Measurements from ENCODE around the gene NT5C1A.

NT5C1A gene

DNA sequence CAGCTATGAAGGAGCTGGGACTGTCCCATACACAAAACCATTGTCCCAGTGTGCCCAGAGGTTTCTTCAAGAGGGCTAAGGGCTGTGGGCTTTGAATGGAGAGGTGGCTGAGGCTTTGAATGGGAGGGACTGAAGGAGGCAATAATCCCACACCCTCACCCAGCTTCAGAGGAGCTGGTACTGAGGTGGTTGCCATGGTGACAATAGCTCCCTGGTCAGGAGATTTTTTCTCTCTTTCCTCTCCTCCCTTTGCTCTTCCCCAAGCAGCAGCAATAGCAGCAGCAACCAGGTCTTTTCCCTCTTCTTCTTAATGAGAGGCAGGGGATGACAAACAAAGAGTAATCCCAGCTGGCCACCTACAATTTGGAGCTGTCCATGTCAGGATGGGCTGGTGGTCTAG lies 17.7 kb upstream of the NT5C1A start:
- DNase-seq (ENCODE audit: low read depth) = no peak

DNA sequence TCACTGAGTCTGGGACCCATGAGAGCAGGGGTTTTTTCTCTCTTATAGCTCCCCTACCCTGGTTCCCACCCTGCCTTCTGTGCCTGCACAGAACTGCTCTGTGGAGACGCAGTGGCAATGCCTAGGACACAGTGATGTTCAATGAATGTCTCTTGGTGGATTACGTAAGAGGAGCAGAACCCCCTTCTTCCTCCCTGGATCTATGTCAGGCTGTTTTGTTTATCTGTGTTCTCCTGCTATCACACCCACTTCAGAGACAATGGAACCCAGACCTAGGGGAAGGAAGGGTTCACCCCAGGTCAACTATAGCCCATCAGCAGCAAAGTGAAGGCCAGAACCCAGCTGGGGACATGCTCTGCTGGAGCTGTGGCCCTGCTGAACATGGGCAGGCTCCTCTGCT lies 17.3 kb upstream of the NT5C1A start:
- no peak for DNase-seq (ENCODE audit: low read depth)

DNA sequence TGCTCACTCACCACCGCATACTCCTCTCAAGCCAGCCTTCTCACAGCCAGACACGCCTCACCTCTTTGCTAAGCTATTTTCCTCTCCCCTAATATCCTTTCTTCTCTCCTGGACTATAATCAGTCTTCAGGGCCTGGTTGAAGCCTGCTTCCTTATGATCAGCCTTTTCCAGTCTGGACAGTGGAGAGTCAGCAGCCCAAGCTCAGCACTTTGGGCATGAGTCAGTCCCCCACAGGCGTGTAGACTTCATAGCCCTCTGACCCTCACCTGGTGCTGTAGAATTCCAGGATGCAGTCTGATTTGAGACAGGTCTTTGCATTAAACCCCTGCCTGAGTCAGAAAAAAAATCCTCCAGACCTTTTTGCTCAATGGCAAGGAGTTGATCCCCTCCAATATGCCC lies 16.8 kb upstream of the NT5C1A start:
- DNase-seq (ENCODE audit: low read depth) = no peak

DNA sequence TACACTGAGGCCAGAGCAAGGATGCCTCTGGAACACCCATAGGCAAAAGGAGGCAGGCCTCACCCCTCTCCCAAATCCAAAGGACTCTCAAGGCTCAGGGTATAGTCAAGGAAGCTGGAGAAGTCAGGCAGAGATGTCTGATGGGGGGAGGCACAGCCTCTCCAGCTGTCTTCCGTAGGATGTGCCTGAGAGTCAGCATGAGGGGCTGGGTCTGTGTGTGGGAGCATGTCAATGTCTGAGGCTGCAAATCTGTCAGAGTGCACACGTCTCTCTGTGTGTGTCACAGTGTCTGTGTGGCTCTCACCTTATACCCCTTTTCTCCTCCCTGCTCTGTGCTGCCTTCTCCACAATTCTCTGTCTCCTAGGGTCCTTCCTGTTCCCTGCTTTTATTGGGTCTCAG lies 15.3 kb upstream of the NT5C1A start:
- DNase-seq (ENCODE audit: low read depth) = no peak

DNA sequence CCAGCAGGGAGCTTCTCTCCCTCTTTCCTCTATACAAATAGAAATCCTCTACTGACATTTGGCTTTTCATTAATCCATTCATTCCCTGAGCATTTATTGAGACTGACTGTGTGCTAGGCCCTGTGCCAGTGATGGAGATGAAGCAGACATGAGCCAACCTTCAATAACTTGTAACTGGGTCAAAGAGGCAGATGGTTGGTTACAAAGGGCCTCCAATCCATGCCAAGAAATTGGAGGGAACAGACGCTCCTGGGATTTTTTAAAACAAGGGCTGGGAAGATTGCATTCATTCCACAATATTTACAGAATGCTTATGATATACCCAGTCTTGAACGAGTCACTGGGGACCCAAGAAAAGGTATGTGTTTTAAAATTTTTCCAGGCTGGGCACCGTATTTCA lies 13.2 kb upstream of the NT5C1A start:
- DNase-seq (ENCODE audit: low read depth) = no peak

DNA sequence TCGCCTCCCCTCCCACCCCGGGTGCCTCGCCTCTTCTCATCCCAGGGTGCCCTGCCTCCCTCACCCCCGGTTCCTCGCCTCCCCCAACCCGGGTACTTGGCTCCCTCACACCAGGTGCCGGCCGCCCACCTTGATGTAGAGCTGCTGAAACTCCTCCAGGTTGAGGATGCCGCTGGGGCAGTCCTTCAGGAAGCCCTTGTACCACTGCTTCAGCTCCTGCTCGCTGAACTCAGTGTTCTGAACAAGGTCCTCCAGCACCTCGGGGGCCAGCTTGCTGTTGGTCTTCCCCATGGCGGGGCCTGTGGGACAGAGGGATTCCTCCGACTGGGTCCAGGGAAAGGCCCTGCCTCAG lies 12.4 kb upstream of the NT5C1A start:
- DNase-seq (ENCODE audit: low read depth) = no peak

DNA sequence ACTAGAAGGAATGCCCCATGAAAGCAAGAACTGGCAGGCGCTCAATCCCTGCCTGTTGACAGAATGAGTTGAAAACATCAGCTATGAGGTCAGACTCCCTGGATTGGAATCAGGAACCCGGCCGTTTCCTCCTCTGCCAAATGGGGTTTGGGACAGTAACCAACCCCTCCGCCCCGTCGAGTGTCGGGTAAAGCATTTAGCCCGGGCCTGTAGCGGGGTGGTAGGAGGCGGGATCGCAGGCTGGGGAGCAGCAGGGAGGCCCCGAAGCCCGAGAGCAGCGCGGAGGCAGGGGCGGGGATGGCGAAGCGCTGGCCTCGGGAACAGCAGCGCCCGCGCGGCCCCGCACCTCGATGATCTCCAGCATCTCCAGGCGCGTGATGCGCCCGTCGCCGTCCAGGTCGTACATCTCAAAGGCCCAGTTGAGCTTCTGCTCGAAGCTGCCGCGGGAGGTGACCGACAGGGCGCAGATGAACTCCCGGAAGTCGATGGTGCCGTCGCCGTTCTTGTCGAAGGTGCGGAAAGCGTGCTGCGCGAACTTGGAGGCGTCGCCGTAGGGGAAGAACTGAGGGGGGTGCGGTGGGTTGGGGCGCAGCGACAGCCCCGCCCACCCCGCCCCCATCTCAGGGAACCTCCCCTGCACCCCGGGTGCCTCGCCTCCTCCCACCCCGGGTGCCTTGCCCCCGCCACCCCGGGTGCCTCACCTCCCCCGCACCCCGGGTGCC lies 11.8 kb upstream of the NT5C1A start:
- no peak for DNase-seq (ENCODE audit: low read depth)

DNA sequence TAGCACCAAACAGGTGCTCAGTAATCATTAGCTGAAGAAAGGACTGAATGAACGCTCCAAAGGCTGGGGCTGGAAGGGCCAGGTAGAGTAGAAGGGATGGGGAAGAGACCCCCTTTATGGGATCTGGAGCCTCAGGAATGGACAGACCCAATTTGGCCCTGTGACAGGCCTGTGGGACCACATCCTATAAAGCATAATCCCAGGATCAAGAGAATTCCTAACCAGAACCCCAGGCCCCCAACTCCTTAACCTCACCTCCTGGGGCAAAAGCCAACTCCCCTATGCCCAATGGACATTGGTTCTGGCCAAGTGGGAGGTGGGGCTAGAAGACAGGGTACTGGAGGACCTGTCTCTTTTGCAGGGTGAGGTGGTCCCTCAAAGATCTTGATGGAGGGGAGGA lies 10.1 kb upstream of the NT5C1A start:
- no peak for DNase-seq (ENCODE audit: low read depth)

DNA sequence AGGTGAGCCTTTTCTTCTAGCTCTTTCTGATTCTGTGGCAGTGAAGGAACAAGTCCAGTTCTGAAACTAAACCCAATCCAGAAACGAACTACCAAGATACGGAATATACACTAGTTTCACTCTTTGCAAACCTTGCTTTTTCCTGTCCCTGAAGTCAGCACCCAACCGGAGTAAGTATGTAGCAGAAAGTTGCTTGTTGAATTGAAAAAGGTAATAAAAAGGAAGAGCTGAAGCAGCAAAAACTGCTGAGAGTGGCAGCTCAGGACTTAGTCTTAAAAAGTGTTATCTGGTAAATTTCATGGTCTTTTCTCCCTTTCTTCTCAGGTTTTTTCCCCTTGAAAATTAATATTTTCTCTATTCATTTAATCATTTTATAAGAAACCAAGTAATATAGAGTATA lies 9.4 kb upstream of the NT5C1A start:
- no peak for DNase-seq (ENCODE audit: low read depth)

DNA sequence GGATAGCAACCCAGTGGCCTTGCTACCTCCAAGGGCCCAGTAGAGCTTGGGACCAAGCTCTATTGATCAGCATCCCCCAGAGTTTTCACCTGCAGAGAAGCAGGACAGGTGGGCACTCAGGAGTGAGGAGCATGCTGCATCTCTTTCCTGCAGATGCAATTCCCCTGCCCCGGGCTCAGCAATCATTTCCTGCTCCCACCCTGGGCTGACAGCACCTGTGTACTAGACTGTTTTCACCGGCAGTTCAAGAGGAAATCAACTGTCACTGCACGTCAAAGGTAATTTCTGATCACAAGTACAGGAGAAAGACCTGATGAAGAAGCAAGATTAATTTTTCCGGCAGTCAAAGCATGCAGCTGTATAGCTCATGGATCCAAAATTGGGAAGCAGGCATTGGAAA lies 8.8 kb upstream of the NT5C1A start:
- no peak for DNase-seq (ENCODE audit: low read depth)

DNA sequence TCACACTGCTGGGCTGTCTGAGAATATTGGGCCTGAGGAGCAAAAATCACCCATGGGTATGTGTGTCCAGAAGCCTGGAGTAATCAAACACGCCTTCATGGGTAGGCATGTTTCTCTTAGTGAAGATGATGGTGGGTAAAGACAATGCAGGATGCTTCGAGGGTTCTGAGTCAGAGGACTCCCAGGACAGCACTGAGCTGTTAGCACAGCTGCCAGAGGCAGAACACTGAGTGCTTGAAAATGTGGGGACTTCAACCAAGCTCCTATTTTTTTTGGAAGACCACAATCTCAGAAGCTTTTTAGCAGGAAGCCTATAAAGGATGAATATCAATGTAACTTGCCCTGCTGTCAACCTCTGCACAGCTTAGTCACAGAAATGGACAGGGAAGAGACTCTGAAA lies 7.9 kb upstream of the NT5C1A start:
- DNase-seq (ENCODE audit: low read depth) = no peak

DNA sequence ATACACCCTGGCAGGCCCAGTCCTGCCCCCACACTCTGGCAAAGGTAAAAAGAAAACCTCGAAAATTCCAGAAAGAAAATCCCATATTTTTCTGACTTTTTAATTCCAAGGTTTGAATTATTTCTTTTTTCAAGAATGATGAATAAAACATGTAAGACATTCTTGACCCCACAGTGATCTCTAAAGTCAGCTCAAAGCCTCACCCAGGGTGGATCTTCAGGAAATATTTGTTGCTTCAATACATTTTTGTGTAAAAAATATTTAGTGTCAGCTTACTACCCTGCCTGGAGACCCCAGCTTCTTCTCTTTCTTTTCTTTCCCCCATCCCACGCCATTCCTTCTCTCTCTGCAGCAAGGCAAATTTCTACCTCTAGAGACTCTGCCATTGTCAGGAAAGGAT lies 7.0 kb upstream of the NT5C1A start:
- no peak for DNase-seq (ENCODE audit: low read depth)

DNA sequence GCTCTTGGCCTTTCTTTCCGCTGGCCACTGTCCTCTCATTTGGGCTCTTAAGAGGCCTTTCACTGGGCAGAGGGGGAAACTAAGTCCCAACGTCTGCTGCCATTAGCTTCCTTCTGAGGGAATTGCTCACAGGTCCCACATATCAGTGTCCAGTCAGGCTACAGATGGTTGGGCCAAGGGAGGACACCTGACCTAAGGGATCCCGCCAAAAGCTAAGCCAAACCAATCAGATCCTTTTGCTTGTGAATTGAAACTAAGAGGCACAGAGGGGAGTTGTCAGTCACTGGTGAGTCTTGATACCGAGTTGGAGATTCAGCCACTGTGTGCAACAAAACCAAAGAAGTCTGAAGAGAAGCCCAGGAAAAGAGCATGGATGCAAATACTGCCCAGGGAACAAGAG lies 5.7 kb upstream of the NT5C1A start:
- no peak for DNase-seq (ENCODE audit: low read depth)

DNA sequence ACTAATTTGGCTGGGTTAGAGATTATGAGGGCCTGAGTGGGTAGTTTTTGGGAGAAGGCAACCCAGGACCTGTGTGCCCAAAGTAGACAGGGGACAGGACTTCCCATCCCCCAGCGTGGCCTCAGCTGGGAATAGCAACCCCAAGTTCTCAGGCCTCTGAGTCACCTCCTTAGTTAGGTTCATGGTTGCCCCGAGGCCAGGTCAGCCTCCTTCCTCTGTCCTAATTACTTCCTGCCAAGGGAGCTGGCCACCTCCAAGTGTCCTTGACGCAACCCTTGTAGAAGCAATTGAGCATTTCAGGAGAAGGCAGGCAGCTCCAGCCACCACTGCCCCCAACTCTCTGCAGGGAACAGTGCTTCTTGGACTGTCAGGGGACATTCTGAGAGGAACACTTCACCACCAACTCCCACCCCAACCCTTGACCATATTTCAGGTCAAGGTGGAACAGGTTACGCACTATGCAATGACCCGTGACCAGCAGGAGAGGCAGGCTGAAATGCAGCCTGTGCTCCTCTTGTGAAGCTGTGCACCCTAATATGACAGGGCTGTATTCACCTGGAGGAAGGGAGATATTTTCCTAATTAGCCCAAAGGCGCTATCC lies 5.1 kb upstream of the NT5C1A start:
- no peak for DNase-seq (ENCODE audit: low read depth)

DNA sequence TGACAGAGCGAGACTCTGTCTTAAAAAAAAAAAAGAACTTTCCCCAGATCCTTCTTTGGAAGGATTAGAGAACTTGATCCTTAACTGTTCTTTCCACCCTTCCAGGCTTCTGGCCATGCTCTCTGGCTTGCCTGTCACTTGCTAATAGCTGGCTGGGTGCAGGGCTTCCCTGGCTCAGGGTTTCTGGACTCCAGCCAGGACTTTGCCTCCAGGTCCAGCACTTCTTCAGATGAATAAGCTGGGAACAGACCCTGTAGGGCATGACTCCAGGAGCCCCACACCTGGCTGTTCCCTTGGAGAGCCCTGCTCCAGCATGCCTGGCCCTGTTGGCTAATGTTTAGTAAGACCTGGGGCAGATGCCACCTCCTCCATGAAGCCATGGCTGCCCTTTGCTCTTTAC lies 3.3 kb upstream of the NT5C1A start:
- DNase-seq (ENCODE audit: low read depth) = no peak

DNA sequence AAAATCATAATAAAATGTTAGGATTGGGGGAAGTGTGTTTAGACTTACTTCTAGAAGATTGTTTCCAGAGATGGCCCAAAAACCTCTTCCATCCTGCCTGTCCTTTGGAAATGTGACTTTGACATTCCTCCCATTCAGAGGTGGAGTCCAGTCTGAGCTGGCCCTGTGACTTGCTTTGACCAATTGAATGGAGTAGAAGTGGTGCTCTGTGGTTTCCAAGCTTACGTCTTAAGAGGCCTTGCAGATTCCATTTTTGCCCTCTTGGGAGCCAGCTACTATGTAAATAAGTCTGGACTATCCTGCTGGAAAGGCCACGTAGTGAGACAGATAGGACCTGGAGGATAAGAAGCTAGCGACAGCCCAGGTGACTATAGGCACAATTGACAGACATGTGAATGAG lies 1.3 kb upstream of the NT5C1A start:
- DNase-seq (ENCODE audit: low read depth) = no peak

DNA sequence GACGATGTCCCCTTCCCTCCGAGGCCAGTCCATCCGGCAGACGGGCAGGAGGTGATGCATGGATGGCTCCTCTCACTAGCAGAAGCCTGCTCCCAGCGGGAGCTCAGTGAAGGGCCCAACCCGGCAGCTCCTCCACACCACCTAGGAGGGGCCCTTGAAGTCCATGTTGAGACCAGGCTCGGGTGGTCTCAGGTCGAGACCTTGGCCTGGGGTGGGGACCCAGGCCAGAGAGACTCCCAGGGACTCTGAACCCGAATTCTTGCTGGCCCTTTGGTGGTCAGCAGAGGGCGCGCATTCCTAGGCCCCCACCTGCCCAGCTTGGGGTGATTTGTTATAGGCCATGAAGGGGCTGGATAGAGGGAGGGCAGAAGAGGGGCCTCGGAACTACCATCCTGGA lies 642 bp upstream of the NT5C1A start:
- no peak for DNase-seq (ENCODE audit: low read depth)

DNA sequence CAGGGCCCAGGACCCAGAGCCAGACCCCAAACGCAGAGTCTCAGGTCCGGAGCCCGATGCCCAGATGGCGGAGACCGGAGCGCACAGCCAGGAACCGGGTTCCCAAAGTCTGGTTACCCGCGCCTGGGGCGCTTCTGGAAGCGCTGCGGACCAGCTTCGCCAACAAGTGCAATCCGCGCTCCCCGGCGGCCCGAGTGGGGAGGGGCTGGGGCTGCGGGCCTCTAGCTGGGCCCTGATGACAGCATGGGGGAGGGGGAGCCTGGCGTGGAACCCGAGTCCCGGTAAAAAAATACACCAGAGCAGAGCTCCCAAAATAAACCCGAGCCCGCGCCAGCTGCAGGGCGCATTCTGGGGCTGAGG lies 494 bp downstream of the NT5C1A start:
- DNase-seq (ENCODE audit: low read depth) = no peak

DNA sequence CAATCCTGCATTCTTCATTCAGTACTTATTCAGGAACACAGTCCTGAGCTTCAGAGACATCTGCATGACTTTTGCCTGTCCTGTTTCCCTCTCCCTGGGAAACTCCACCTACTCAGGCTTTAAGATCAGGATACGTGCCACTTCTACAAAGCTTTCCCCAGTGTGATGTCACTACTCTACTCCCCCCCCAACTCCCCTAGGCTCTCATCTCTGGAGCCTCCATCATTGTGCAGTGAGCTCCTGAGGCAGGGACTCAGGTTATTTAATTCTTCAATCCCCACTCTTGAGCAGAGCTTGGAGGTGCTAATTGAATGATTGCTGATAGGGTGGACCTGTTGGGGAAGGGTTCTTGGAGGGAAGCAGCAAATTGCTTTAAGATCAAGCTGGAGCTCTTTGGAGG lies 1.2 kb downstream of the NT5C1A start:
- no peak for DNase-seq (ENCODE audit: low read depth)

DNA sequence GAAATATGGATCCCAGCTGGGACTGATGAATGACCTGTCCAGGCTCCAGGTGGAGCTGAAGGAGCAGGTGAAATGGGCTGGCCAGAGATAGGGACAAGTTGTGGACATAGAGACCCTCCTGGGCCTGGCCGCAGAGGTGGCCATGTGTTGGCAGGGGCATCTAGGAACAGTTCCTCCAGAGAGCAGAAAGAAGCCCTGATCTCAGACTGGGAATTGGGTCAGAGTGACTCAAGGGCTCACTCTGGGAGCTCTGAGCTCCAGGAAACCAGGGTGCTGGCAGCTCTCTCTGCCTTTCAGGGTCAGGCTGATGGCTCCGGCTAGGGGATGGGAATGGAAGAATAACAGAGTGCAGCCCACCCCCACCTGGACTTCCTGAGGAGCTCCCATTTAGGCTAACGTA lies 3.0 kb downstream of the NT5C1A start:
- no peak for DNase-seq (ENCODE audit: low read depth)

DNA sequence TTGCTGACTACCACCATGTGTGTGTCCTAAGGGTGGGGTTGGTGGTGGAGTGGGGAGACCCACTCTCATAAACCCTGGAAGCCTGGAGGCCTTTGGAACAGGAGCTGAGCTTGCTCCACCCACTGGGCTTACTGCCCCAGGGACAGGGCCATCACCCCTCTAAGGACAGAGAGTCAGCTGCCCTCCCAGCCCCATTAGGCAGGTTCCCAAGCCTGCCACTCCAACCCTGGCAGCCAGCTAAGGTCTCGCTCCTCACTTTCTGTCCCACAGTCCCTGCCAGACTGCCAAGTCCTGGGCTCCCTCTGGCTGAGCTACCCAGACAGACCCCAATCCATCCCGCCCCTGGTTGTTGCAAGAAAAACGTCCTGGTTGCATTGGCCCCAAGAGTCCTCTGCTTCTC lies 3.8 kb downstream of the NT5C1A start:
- no peak for DNase-seq (ENCODE audit: low read depth)

DNA sequence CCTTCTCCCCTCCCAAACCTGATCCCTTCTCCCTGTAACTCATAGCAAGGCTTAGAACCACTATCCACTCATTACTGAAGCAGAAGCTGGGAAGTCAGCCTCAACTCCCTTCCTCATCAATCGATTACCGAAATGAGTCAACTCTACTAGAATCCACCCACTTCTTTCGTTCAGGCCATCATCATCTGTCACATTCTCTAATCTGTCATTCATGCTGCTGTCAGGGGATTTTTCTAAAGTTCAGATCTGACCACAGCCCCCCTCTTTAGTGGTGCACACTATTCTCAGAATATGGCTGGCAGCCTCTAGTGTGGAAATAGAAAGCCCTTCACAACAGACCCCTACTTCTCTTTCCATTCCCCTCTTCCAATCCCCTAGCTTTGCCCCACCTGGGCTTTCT lies 5.1 kb downstream of the NT5C1A start:
- no peak for DNase-seq (ENCODE audit: low read depth)

DNA sequence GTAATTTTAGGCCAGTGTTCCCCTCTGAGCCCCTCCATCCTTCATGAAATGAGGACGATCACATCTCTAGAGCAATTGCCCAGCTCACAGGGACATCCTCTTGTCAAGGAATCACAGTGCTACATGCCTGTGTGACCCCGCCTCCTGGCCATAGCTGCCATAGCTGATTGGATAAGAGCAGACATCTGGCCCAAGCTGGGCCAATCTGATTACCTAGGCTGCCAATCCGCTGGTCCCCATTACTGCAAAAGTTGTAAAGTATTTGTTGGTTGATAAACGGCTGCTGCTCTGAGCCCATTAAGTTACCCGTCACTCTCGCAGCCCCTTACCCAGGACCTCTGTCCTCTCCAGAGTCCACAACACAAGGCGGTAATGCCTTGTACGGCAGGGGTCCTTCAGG lies 8.3 kb downstream of the NT5C1A start:
- DNase-seq (ENCODE audit: low read depth) = no peak

DNA sequence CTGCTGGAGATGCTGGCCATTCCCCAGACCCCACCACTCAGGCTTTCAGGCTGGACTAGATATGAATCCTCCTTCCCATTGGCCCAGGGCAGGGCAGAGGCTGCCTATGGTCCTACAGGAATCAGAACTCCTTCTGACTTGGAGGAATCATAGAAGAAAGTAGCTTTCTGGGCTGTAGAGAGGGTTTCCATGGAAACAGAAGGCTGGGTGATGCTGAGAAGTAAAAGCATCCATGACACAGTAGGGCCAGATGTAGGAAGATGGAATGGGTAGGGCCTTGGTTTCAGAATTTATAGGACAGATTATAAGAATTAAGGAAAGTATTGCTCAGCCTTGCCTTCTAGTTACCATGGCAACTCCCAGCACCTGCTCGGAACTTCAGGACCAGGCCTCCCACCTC lies 9.0 kb downstream of the NT5C1A start:
- no peak for DNase-seq (ENCODE audit: low read depth)

DNA sequence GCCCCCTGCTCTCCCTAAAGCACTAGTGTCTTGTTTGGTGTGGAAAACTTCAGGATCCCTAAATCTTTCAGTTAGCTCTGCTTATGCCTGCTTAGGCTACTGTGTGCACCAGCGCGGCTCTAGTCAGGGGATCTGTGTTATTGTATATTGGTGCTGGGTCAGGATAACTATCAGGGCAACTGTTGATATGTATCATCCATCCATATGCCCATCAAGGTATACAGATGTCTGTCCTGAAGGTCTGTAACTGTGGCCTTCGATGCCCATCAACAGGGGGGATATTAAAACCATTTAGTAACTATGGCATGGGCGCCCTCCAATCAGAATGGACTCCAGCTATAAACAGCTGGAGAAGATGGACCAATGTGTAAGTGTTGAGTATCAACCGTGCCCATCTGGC lies 12.4 kb downstream of the NT5C1A start:
- no peak for DNase-seq (ENCODE audit: low read depth)
